Ecto neural progenitor cell (in vitro differentiated cells): ENCODE measurements around the gene WLS.
"Not testable (repeated sequence)": the region's sequence is repeated elsewhere in the genome, so short reads cannot be mapped to it uniquely, and the experiment has no call there.

Source experiments
- DNase-seq: peaks from one replicate; pipeline ENCODE4 v3.0.0-alpha.2; 2018; ENCODE audit warnings: low spot score

WLS gene

GRCh38 chr1:68198752-68199151, 33.6 kb downstream of the WLS start:
- DNase-seq, result no peak

GRCh38 chr1:68197891-68198290, 34.4 kb downstream of the WLS start:
- no peak for DNase-seq

- DNase-seq, result no peak
Measured at GRCh38 chr1:68197461-68197860, 34.9 kb downstream of the WLS start.

- DNase-seq, result no peak
Measured at GRCh38 chr1:68196676-68197075, 35.6 kb downstream of the WLS start.

- DNase-seq, result no peak
Measured at GRCh38 chr1:68191717-68192116, 40.6 kb downstream of the WLS start.

- no peak for DNase-seq
Measured at GRCh38 chr1:68188644-68189340, 43.5 kb downstream of the WLS start.

- DNase-seq, result no peak
Measured at GRCh38 chr1:68188060-68188538, 44.2 kb downstream of the WLS start.

GRCh38 chr1:68185743-68186142, 46.6 kb downstream of the WLS start:
- no peak for DNase-seq

GRCh38 chr1:68183895-68184294, 48.4 kb downstream of the WLS start:
- DNase-seq, result no peak

- no peak for DNase-seq
Measured at GRCh38 chr1:68181165-68181556, 51.2 kb downstream of the WLS start.

- no peak for DNase-seq
Measured at GRCh38 chr1:68180441-68181164, 51.7 kb downstream of the WLS start.

- no peak for DNase-seq
Measured at GRCh38 chr1:68178821-68179490, 53.4 kb downstream of the WLS start.

- DNase-seq, result no peak
Measured at GRCh38 chr1:68175621-68176398, 56.5 kb downstream of the WLS start.

- no peak for DNase-seq
Measured at GRCh38 chr1:68174738-68175113, 57.6 kb downstream of the WLS start.

GRCh38 chr1:68173936-68174737, 58.2 kb downstream of the WLS start:
- DNase-seq, result peak; percentile 83

- no peak for DNase-seq
Measured at GRCh38 chr1:68173283-68173935, 58.9 kb downstream of the WLS start.

- DNase-seq, result not testable (repeated sequence)
Measured at GRCh38 chr1:68171795-68172194, 60.5 kb downstream of the WLS start.

- DNase-seq, result no peak
Measured at GRCh38 chr1:68168545-68169171, 63.7 kb downstream of the WLS start.

GRCh38 chr1:68167211-68167610, 65.1 kb downstream of the WLS start:
- DNase-seq, result no peak

GRCh38 chr1:68166348-68166747, 66.0 kb downstream of the WLS start:
- DNase-seq, result no peak
